Colonic mucosa (tissue), 4 donors: ENCODE data around the gene MMD. TPM values are rescaled to one million over a fixed set of nuclear protein-coding genes. Genes with fewer than 3 reads are reported as not detected.
A peak's percentile ranks its signal among the peaks of the same experiment; 100 is the strongest.
"Not testable (repeated sequence)": the region's sequence is repeated elsewhere in the genome, so short reads cannot be mapped to it uniquely, and the experiment has no call there.

ENCODE experiments used
- DNase-seq: peaks from one replicate; pipeline ENCODE4 v3.0.0-alpha.2; 2020
- H3K27ac ChIP-seq: fragments of 200-600 bp; one replicate; pipeline ENCODE4 v1.8.0; 2021
- H3K27me3 ChIP-seq: fragments of 200-600 bp; one replicate; pipeline ENCODE4 v1.8.0; 2021
- H3K36me3 ChIP-seq: fragments of 200-600 bp; one replicate; pipeline ENCODE4 v1.8.0; 2021
- H3K4me1 ChIP-seq: fragments of 200-600 bp; one replicate; pipeline ENCODE4 v1.8.0; 2021; ENCODE audit warnings: mild to moderate bottlenecking
- H3K4me3 ChIP-seq: fragments of 200-600 bp; one replicate; pipeline ENCODE4 v1.8.0; 2021
- H3K9ac ChIP-seq, 2 donors: one replicate each; pipeline ENCODE4 v1.7.0; 2013; ENCODE audit warnings: control low read depth in 2 of 2, low read depth in 2 of 2, low read length in 2 of 2
- H3K9me3 ChIP-seq: fragments of 200-600 bp; one replicate; pipeline ENCODE4 v1.8.0; 2021
- intact Hi-C: fragments of 100-400 bp; cut with DNase I; formaldehyde crosslinking; loops from one replicate; pipeline ENCODE4 v1.14.1; 2022
- total RNA-seq, 2 donors: library from RNA; stranded (reverse); fragmentation: NEBNext Ultra II Directional in 1 of 2; extraction: Animal tissue kit (Norgen Biotek cat#: 25700) in 1 of 2; gene quantifications; one replicate each; pipeline ENCODE4 v1.2.1, GENCODE V29; 2021
- TF ChIP-seq, protein P1 (sequence below): fragments of 200-600 bp; IDR thresholded peaks from one replicate; pipeline ENCODE4 v1.8.0; 2022; ENCODE audit warnings: antibody characterized with exemption, mild to moderate bottlenecking
- donor health status: healthy.
- donor health status: DM: no; HTN: no; CAD: no.
- donor health status: DM: no; HTN: no; CAD: no.

Gene MMD
- total RNA-seq, 2 donors from 2014 or later: 17.3 to 20.0 TPM

- no peak overlapping the region for H3K4me3 ChIP-seq
- intact Hi-C loops: no loop called here
- no peaks in the 10 kb centered on the region for H3K36me3 ChIP-seq
- TF ChIP-seq, protein P1, sequence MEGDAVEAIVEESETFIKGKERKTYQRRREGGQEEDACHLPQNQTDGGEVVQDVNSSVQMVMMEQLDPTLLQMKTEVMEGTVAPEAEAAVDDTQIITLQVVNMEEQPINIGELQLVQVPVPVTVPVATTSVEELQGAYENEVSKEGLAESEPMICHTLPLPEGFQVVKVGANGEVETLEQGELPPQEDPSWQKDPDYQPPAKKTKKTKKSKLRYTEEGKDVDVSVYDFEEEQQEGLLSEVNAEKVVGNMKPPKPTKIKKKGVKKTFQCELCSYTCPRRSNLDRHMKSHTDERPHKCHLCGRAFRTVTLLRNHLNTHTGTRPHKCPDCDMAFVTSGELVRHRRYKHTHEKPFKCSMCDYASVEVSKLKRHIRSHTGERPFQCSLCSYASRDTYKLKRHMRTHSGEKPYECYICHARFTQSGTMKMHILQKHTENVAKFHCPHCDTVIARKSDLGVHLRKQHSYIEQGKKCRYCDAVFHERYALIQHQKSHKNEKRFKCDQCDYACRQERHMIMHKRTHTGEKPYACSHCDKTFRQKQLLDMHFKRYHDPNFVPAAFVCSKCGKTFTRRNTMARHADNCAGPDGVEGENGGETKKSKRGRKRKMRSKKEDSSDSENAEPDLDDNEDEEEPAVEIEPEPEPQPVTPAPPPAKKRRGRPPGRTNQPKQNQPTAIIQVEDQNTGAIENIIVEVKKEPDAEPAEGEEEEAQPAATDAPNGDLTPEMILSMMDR: no peak
- H3K9ac ChIP-seq: no peak overlapping the region
- DNase-seq: no peak
- H3K9me3 ChIP-seq: no peaks in the 10 kb centered on the region
- peaks cover 8% of the 10 kb centered on the region for H3K4me1 ChIP-seq
- H3K27me3 ChIP-seq: no peaks in the 10 kb centered on the region
- no peak overlapping the region for H3K27ac ChIP-seq
Measured at GRCh38 chr17:55435408-55435807, 13.8 kb upstream of the MMD start.

DNA sequence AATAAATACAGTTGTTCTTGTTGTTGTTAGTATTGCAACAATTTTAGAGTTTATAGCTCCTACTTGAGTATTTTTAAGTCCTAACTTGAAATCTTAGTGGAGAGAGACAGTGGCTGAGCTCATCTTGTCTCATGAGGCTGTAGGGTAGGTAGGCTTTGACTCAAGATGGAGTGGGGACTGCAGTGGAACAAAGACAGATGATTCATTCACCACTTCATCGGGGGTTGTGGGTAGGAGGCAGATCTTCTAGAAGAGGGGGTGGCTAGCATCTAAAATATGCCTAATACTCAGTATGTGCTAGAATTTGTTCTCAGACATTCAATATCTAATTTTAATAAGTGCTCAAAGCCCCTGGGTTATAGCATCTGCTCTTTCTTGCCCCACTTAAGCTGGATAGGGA is 13.1 kb upstream of the MMD start:
- intact Hi-C loops: no loop called here
- TF ChIP-seq, protein P1: no peak
- no peak overlapping the region for H3K27ac ChIP-seq

DNA sequence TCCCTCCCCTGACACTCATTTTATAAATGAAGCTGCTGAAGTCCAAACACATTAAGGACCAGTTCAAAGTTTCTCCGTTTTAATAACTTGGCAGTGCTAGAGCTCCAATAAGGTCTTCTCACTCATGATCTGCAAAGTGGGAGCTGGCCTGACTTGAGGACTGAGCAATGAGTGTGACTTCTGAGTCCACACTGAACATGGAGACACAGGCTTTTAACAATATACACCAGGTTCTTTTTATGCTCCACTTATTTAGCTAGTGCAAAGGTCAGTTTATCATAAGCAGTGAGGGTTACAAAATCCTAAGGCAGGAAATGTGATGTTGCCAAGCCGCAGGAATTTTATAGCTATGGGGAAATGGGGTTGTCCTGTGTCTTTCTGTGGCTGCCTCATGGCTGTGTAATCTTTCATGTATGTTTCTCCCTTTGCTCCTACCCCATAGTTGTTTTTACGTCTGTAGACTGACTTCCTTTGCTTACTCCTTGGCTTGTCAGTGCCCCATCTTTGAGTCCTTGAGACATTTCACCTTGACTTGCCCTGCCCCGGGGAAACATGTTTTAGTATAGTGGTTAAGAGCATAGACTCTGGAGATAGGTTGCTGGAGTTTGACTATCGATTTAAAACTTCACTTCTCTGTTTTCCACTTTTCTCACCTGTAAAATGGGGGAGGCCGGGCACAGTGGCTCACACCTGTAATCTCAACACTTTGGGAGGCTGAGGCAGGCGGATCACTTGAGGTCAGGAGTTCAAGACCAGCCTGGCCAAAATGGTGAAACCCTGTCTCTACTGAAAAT is 12.2 kb upstream of the MMD start:
- H3K4me3 ChIP-seq: no peak overlapping the region
- TF ChIP-seq, protein P1: no peak
- H3K4me1 ChIP-seq: peaks cover 8% of the 10 kb centered on the region
- DNase-seq: peak; percentile 73
- no peaks in the 10 kb centered on the region for H3K36me3 ChIP-seq
- intact Hi-C loops: no loop called here
- H3K9me3 ChIP-seq: no peaks in the 10 kb centered on the region
- no peaks in the 10 kb centered on the region for H3K27me3 ChIP-seq
- H3K9ac ChIP-seq: no peak overlapping the region
- H3K27ac ChIP-seq: peak overlapping the region; percentile 86

More for the DNA sequence above, 13.1 kb upstream of the MMD start:
- H3K4me1 ChIP-seq: peaks cover 8% of the 10 kb centered on the region
- H3K4me3 ChIP-seq: no peak overlapping the region
- H3K27me3 ChIP-seq: no peaks in the 10 kb centered on the region
- no peak for DNase-seq
- no peak overlapping the region for H3K9ac ChIP-seq
- H3K9me3 ChIP-seq: no peaks in the 10 kb centered on the region
- no peaks in the 10 kb centered on the region for H3K36me3 ChIP-seq

DNA sequence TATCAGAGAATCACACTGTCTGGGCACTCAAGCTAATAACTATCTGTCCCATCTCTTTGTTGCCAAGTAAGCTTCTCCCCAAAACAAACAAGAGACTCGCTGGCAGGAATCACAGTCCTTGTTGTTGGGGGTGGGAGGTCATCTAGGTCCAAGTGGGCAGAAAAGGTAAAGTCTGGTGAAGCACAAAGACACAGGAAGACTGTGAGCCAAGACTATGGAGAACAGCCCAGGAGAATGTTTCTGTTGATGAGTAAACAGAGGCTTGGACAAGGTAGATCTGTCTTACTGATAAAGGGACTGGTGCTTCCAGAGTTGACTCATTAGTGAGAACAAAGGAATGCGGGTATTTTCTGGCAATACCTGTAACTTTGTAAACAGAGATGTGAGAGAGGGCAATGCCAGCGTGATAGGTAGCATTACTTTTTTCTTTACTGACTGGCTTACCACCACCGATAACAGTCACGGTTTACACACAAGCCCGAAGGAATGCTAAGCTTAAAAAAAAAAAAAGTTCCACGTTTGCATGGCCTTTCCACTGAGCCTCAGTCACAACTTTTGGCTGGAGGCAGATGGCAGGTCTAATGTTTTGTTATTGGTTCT is 11.5 kb upstream of the MMD start:
- Histone ChIP-seq H3K9me3 (no peaks in the 10 kb centered on the region), H3K36me3 (no peaks in the 10 kb centered on the region), H3K4me3 (no peak overlapping the region), H3K27me3 (no peaks in the 10 kb centered on the region), H3K4me1 (peaks cover 8% of the 10 kb centered on the region), H3K27ac (peak overlapping the region; percentile 86), H3K9ac (peak overlapping the region in 1 of 2 donors; percentile 41)
- intact Hi-C loops: no loop called here
- TF ChIP-seq, protein P1: no peak
- DNase-seq: peak; percentile 39

DNA sequence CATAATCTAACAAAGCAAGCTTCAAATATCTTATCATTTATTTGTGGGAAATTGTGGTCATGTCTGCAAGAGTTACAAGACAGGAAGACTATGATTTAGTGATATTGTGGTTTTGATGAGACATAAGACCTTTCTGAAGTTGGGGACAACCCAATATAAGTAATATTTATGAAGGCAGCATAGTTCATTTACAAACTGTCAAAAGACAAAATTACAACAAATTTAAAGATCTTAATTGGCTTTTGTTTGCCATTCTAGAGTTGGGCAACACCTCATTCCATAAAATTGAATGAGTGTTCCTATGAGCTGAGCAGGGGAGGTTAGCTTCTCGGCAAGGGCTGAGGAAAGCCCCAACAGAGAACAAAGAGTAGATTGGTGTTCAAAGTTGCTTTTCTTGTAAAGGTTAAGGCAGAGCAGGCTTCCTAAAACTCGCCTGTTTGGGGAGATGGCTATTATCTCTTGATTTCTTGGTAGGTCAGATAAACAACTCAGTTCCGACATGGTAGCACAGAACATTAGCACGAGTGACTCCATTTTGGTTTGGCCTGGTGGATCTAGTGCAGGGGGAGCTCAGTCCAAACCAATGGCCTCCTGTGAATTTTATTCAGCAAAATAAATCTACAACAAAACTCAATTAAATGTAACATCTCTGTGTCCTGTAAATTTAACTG is 10.9 kb upstream of the MMD start:
- Histone ChIP-seq H3K9me3 (no peaks in the 10 kb centered on the region), H3K27me3 (no peaks in the 10 kb centered on the region), H3K4me3 (no peak overlapping the region), H3K4me1 (peaks cover 8% of the 10 kb centered on the region), H3K9ac (peak overlapping the region in 1 of 2 donors; percentile 41), H3K36me3 (no peaks in the 10 kb centered on the region), H3K27ac (peak overlapping the region; percentile 86)
- TF ChIP-seq, protein P1: no peak
- intact Hi-C loops: no loop called here
- DNase-seq: no peak

GRCh38 chr17:55431914-55432313 is 10.3 kb upstream of the MMD start:
- H3K36me3 ChIP-seq, intact Hi-C loops, H3K27me3 ChIP-seq, H3K27ac ChIP-seq, DNase-seq, H3K9ac ChIP-seq, H3K4me1 ChIP-seq, H3K4me3 ChIP-seq, H3K9me3 ChIP-seq: not testable (repeated sequence)
